Stomach (tissue), 9 donors: ENCODE data around the gene HTR3C. TPM values are rescaled to one million over a fixed set of nuclear protein-coding genes. Genes with fewer than 3 reads are reported as not detected.
A peak's percentile ranks its signal among the peaks of the same experiment; 100 is the strongest.

Experiments
- DNase-seq, 2 donors: peaks; one replicate each; pipeline versions ENCODE4 v3.0.0 to v3.0.0-alpha.2; 2013 to 2019
- H3K27ac ChIP-seq, 5 donors: fragments of 200-600 bp in 4 of 5; sonication (generic) in 4 of 5; one replicate each; pipeline ENCODE4 v1.5.1; 2013 to 2019; ENCODE audit warnings: mild to moderate bottlenecking in 1 of 5, moderate library complexity in 1 of 5
- H3K27me3 ChIP-seq, 3 donors: fragments of 200-600 bp; sonication (generic); one replicate each; pipeline ENCODE4 v1.5.1; 2017 to 2019; ENCODE audit warnings: mixed run types in 1 of 3
- H3K36me3 ChIP-seq, 4 donors: fragments of 200-600 bp; sonication (generic); 1 replicate in 3 of 4; 2 replicates in 1 of 4; pipeline ENCODE4 v1.5.1; 2016 to 2019
- H3K4me1 ChIP-seq, 4 donors: fragments of 200-600 bp; sonication (generic); one replicate each; pipeline ENCODE4 v1.5.1; 2016 to 2019
- H3K4me3 ChIP-seq, 4 donors: fragments of 200-600 bp; sonication (generic) in 3 of 4; one replicate each; pipeline ENCODE4 v1.5.1; 2016 to 2019; ENCODE audit warnings: mild to moderate bottlenecking in 1 of 4
- H3K9me3 ChIP-seq, 4 donors: fragments of 200-600 bp; sonication (generic); one replicate each; pipeline ENCODE4 v1.5.1; 2016 to 2019
- EP300 ChIP-seq: sonication (generic); formaldehyde crosslinking; IDR thresholded peaks from one replicate; pipeline ENCODE4 v1.6.1; 2017; ENCODE audit warnings: antibody characterized with exemption
- POLR2A ChIP-seq, 4 donors: fragments of 450-650 bp; IDR thresholded peaks; one replicate each; pipeline ENCODE4 v1.6.1; 2016; ENCODE audit warnings: antibody characterized with exemption in 4 of 4, control low read depth in 2 of 4, mild to moderate bottlenecking in 1 of 4, moderate library complexity in 1 of 4
- POLR2AphosphoS5 ChIP-seq, 3 donors: sonication (generic); formaldehyde crosslinking; IDR thresholded peaks; one replicate each; pipeline ENCODE4 v1.6.1; 2016; ENCODE audit warnings: antibody characterized with exemption in 3 of 3
- WGBS, 5 donors: extraction: QIAGEN DNeasy Blood & Tissue Kit in 3 of 5; methylation state at CpG; one replicate each; pipeline versions ENCODE4 v1.1.5 to v1.1.7; 2013 to 2018; 5-methylcytosine and 5-hydroxymethylcytosine counted together
- intact Hi-C: fragments of 100-400 bp; cut with DNase I; formaldehyde crosslinking; loops from one replicate; pipeline ENCODE4 v1.15.1; 2023; ENCODE audit warnings: low total_unique reads
- polyA plus RNA-seq, 3 donors: library from polyadenylated mRNA; stranded (reverse); fragments of 200-250 nt; gene quantifications; one replicate each; pipeline ENCODE4 v1.2.3, GENCODE V29; 2013
- total RNA-seq, 5 donors: library from RNA; depleted of rRNA; stranded (reverse); fragments of >200 nt; gene quantifications; one replicate each; pipeline versions ENCODE4 v1.1.0 to v1.2.3, GENCODE V29; 2014 to 2016
- TF ChIP-seq, protein P1 (sequence below), 7 experiments: fragments of 450-650 bp in 4 of 7; fragments of 200-600 bp in 3 of 7; sonication (generic) in 3 of 7; IDR thresholded peaks; one replicate each; pipeline ENCODE4 v1.5.1; 2016 to 2019; ENCODE audit warnings: antibody characterized with exemption in 7 of 7, control low read depth in 2 of 7, mild to moderate bottlenecking in 1 of 7
- donor health status: healthy with polysubstance abuse.
- donor health status: Bipolar disorder and iron deficiency.
- donor health status: healthy.

HTR3C gene
- total and polyA plus RNA-seq, 8 donors, result not detected

DNA sequence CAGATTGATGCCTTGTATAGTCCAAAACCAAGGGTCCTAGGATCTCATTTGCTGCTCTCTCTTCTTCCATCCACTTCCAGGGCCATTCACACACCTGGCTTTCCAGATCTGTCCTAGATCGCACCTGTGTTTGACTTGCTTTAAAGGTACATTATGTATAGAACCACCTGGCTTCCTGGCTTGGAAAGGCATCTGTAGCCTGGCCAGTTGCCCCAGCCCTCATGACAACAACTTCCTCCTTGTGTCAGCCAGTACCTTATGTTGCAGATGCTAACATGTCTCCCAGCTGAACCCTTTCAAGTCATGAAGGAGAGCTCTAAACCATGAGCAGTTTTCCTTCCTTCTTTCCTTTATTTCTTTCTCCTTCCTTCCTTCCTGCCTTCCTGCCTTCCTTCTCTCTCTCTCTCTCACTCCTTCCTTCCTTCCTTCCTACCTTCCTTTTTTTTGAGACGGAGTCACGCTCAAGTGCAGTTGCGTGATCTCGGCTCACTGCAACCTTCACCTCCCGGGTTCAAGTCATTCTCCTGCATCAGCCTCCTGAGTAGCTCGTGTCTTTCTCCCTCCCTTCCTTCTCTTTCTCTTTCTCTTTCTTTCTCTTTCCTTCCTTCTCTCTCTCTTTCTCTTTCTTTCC lies 2.5 kb upstream of the HTR3C start:
- Histone ChIP-seq H3K27me3 (no peaks in the 10 kb centered on the region), H3K4me3 (no peak overlapping the region), H3K9me3 (no peaks in the 10 kb centered on the region), H3K4me1 (no peaks in the 10 kb centered on the region), H3K36me3 (no peaks in the 10 kb centered on the region), H3K27ac (no peak overlapping the region)
- TF ChIP-seq POLR2A (IDR thresholded peaks at IDR 0.05) (no peak), POLR2AphosphoS5 (IDR thresholded peaks at IDR 0.05) (no peak), EP300 (no peak)
- TF ChIP-seq, protein P1, sequence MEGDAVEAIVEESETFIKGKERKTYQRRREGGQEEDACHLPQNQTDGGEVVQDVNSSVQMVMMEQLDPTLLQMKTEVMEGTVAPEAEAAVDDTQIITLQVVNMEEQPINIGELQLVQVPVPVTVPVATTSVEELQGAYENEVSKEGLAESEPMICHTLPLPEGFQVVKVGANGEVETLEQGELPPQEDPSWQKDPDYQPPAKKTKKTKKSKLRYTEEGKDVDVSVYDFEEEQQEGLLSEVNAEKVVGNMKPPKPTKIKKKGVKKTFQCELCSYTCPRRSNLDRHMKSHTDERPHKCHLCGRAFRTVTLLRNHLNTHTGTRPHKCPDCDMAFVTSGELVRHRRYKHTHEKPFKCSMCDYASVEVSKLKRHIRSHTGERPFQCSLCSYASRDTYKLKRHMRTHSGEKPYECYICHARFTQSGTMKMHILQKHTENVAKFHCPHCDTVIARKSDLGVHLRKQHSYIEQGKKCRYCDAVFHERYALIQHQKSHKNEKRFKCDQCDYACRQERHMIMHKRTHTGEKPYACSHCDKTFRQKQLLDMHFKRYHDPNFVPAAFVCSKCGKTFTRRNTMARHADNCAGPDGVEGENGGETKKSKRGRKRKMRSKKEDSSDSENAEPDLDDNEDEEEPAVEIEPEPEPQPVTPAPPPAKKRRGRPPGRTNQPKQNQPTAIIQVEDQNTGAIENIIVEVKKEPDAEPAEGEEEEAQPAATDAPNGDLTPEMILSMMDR (IDR thresholded peaks at IDR 0.05), result no peak
- 75 to 81% (median 80%) methylated on average over 7 of the region's 7 CpGs for WGBS, 5 donors
- intact Hi-C loops, result no loop called here
- DNase-seq, result peak in 1 of 2 donors; percentile 80

DNA sequence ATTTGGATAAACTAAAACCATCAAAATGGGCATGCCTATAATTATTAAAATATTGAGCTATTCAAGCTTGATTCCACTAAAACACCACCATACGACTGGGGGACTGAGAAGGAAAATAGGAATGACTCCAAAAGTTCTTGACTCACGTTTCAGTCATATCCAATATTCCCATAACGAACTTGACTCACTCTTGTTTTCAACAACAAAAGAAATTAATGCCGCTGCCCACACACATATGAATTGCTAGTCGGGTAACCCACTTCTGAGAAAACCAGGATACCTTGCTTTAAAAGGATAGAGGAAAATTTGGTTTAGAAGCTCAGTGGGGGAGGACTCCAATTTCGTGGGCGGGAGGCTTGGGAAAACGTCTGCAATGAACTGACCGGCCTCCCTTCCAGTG lies 5.2 kb downstream of the HTR3C start:
- Histone ChIP-seq H3K36me3 (no peaks in the 10 kb centered on the region), H3K4me1 (no peaks in the 10 kb centered on the region), H3K4me3 (no peak overlapping the region), H3K27me3 (no peaks in the 10 kb centered on the region), H3K9me3 (no peaks in the 10 kb centered on the region), H3K27ac (no peak overlapping the region)
- intact Hi-C loops, result no loop called here
- TF ChIP-seq POLR2A (IDR thresholded peaks at IDR 0.05) (no peak), EP300 (no peak), POLR2AphosphoS5 (IDR thresholded peaks at IDR 0.05) (no peak)
- TF ChIP-seq, protein P1 (IDR thresholded peaks at IDR 0.05), result no peak
- 70 to 75% (median 73%) methylated on average over 9 of the region's 9 CpGs for WGBS, 5 donors
- no peak for DNase-seq

DNA sequence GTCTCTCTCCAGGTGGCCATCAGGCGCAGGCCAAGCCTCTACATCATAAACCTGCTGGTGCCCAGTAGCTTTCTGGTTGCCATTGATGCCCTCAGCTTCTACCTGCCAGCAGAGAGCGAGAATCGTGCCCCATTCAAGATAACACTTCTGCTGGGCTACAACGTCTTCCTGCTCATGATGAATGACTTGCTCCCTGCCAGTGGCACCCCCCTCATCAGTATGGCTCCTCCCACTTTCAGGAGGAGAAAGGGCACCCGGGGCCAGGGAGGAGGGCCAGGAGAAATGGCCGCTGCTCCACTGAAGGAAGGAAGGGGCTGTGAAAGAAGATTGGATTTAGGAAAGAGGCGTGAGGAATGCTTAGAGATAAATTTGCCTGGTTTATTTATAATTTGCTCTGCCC lies 6.6 kb downstream of the HTR3C start:
- no peaks in the 10 kb centered on the region for H3K9me3 ChIP-seq
- intact Hi-C loops, result no loop called here
- H3K4me1 ChIP-seq, result no peaks in the 10 kb centered on the region
- no peaks in the 10 kb centered on the region for H3K27me3 ChIP-seq
- no peak for DNase-seq
- 41 to 47% (median 45%) methylated on average over 7 of the region's 7 CpGs for WGBS, 5 donors
- TF ChIP-seq POLR2AphosphoS5 (IDR thresholded peaks at IDR 0.05), result no peak
- no peak for TF ChIP-seq POLR2A (IDR thresholded peaks at IDR 0.05)
- TF ChIP-seq, protein P1 (IDR thresholded peaks at IDR 0.05), result no peak
- no peak for TF ChIP-seq EP300
- H3K27ac ChIP-seq, result no peak overlapping the region
- no peak overlapping the region for H3K4me3 ChIP-seq
- H3K36me3 ChIP-seq, result no peaks in the 10 kb centered on the region

DNA sequence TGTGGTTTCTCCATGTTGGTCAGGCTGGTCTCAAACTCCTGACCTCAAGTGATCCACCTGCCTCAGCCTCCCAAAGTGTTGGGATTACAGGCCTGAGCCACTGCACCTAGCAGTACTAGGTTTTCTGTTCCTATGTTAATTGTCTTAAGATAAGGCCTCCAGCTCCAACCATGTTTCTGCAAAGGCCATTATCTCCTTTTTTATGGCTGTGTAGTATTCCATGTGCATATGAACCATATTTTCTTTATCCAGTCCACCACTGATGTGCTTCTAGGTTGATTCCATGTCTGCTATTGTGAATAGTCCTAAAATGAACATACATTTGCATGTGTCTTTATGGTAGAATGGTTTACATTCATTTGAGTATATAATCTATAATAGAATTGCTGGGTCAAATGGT lies 9.8 kb downstream of the HTR3C start:
- H3K27ac ChIP-seq, result no peak overlapping the region
- intact Hi-C loops, result no loop called here
- TF ChIP-seq, protein P1 (IDR thresholded peaks at IDR 0.05), result no peak
- TF ChIP-seq POLR2AphosphoS5 (IDR thresholded peaks at IDR 0.05) (no peak), POLR2A (IDR thresholded peaks at IDR 0.05) (no peak), EP300 (no peak)
- no peak for DNase-seq
- H3K36me3 ChIP-seq, result no peaks in the 10 kb centered on the region
- no peaks in the 10 kb centered on the region for H3K4me1 ChIP-seq
- H3K27me3 ChIP-seq, result no peaks in the 10 kb centered on the region
- H3K9me3 ChIP-seq, result no peaks in the 10 kb centered on the region
- H3K4me3 ChIP-seq, result no peak overlapping the region
